Stomach (tissue), 9 donors: ENCODE measurements around the gene C1orf50. TPM values are rescaled to one million over a fixed set of nuclear protein-coding genes. Genes with fewer than 3 reads are reported as not detected.

Experiments
- DNase-seq, 2 donors: peaks; one replicate each; pipeline versions ENCODE4 v3.0.0 to v3.0.0-alpha.2; 2013 to 2019
- H3K27ac ChIP-seq, 5 donors: fragments of 200-600 bp in 4 of 5; sonication (generic) in 4 of 5; one replicate each; pipeline ENCODE4 v1.5.1; 2013 to 2019; ENCODE audit warnings: mild to moderate bottlenecking in 1 of 5, moderate library complexity in 1 of 5
- H3K27me3 ChIP-seq, 3 donors: fragments of 200-600 bp; sonication (generic); one replicate each; pipeline ENCODE4 v1.5.1; 2017 to 2019; ENCODE audit warnings: mixed run types in 1 of 3
- H3K36me3 ChIP-seq, 4 donors: fragments of 200-600 bp; sonication (generic); 1 replicate in 3 of 4; 2 replicates in 1 of 4; pipeline ENCODE4 v1.5.1; 2016 to 2019
- H3K4me1 ChIP-seq, 4 donors: fragments of 200-600 bp; sonication (generic); one replicate each; pipeline ENCODE4 v1.5.1; 2016 to 2019
- H3K4me3 ChIP-seq, 4 donors: fragments of 200-600 bp; sonication (generic) in 3 of 4; one replicate each; pipeline ENCODE4 v1.5.1; 2016 to 2019; ENCODE audit warnings: mild to moderate bottlenecking in 1 of 4
- H3K9me3 ChIP-seq, 4 donors: fragments of 200-600 bp; sonication (generic); one replicate each; pipeline ENCODE4 v1.5.1; 2016 to 2019
- EP300 ChIP-seq: sonication (generic); formaldehyde crosslinking; IDR thresholded peaks from one replicate; pipeline ENCODE4 v1.6.1; 2017; ENCODE audit warnings: antibody characterized with exemption
- POLR2A ChIP-seq, 4 donors: fragments of 450-650 bp; IDR thresholded peaks; one replicate each; pipeline ENCODE4 v1.6.1; 2016; ENCODE audit warnings: antibody characterized with exemption in 4 of 4, control low read depth in 2 of 4, mild to moderate bottlenecking in 1 of 4, moderate library complexity in 1 of 4
- POLR2AphosphoS5 ChIP-seq, 3 donors: sonication (generic); formaldehyde crosslinking; IDR thresholded peaks; one replicate each; pipeline ENCODE4 v1.6.1; 2016; ENCODE audit warnings: antibody characterized with exemption in 3 of 3
- WGBS, 5 donors: extraction: QIAGEN DNeasy Blood & Tissue Kit in 3 of 5; methylation state at CpG; one replicate each; pipeline versions ENCODE4 v1.1.5 to v1.1.7; 2013 to 2018; 5-methylcytosine and 5-hydroxymethylcytosine counted together
- intact Hi-C: fragments of 100-400 bp; cut with DNase I; formaldehyde crosslinking; loops from one replicate; pipeline ENCODE4 v1.15.1; 2023; ENCODE audit warnings: low total_unique reads
- polyA plus RNA-seq, 3 donors: library from polyadenylated mRNA; stranded (reverse); fragments of 200-250 nt; gene quantifications; one replicate each; pipeline ENCODE4 v1.2.3, GENCODE V29; 2013
- total RNA-seq, 5 donors: library from RNA; depleted of rRNA; stranded (reverse); fragments of >200 nt; gene quantifications; one replicate each; pipeline versions ENCODE4 v1.1.0 to v1.2.3, GENCODE V29; 2014 to 2016
- TF ChIP-seq, protein P1 (sequence below), 7 experiments: fragments of 450-650 bp in 4 of 7; fragments of 200-600 bp in 3 of 7; sonication (generic) in 3 of 7; IDR thresholded peaks; one replicate each; pipeline ENCODE4 v1.5.1; 2016 to 2019; ENCODE audit warnings: antibody characterized with exemption in 7 of 7, control low read depth in 2 of 7, mild to moderate bottlenecking in 1 of 7
- donor health status: healthy with polysubstance abuse.
- donor health status: Bipolar disorder and iron deficiency.
- donor health status: healthy.

Gene C1orf50
- total and polyA plus RNA-seq, 8 donors, result 0.89 to 6.7 (median 5.0) TPM; not detected in 2

DNA sequence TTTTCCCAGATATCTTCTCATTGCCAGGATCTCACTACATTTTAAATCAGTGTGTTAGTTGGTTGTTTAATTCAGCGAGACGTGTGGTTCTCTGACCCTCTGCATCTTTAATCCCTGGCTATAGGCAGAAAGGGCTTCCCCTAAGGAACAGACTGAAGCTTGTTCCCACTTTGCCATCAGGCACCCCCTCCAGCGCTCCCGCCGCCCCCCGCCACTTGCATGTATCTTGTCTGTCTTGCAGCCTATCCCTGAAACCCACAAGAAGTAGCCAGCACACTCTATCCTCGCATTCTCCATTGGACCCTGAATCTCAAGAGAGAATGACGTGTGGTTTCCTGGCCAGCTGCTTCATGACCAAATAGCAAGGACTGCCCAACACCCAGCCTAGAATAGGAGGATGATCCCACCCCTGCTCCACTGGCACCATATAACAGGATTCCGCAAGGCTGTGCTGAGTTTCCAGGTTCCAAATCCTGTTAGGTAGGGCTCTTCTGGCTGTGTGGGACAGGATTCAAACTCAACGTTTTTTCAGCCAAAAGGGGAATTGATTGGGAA is 34.8 kb upstream of the C1orf50 start:
- intact Hi-C loops, result no loop called here
- no peaks in the 10 kb centered on the region for H3K9me3 ChIP-seq
- peaks cover 0 to 4% (median 0%) of the 10 kb centered on the region in 4 donors for H3K4me1 ChIP-seq
- TF ChIP-seq POLR2A (IDR thresholded peaks at IDR 0.05), result no peak
- TF ChIP-seq, protein P1, sequence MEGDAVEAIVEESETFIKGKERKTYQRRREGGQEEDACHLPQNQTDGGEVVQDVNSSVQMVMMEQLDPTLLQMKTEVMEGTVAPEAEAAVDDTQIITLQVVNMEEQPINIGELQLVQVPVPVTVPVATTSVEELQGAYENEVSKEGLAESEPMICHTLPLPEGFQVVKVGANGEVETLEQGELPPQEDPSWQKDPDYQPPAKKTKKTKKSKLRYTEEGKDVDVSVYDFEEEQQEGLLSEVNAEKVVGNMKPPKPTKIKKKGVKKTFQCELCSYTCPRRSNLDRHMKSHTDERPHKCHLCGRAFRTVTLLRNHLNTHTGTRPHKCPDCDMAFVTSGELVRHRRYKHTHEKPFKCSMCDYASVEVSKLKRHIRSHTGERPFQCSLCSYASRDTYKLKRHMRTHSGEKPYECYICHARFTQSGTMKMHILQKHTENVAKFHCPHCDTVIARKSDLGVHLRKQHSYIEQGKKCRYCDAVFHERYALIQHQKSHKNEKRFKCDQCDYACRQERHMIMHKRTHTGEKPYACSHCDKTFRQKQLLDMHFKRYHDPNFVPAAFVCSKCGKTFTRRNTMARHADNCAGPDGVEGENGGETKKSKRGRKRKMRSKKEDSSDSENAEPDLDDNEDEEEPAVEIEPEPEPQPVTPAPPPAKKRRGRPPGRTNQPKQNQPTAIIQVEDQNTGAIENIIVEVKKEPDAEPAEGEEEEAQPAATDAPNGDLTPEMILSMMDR (IDR thresholded peaks at IDR 0.05), result no peak
- TF ChIP-seq EP300, result no peak
- TF ChIP-seq POLR2AphosphoS5 (IDR thresholded peaks at IDR 0.05), result no peak
- DNase-seq, result no peak
- no peak overlapping the region for H3K4me3 ChIP-seq
- no peaks in the 10 kb centered on the region for H3K27me3 ChIP-seq
- WGBS, 5 donors, result 78 to 86% (median 82%) methylated on average over 10 of the region's 10 CpGs
- no peak overlapping the region for H3K27ac ChIP-seq
- no peaks in the 10 kb centered on the region for H3K36me3 ChIP-seq

DNA sequence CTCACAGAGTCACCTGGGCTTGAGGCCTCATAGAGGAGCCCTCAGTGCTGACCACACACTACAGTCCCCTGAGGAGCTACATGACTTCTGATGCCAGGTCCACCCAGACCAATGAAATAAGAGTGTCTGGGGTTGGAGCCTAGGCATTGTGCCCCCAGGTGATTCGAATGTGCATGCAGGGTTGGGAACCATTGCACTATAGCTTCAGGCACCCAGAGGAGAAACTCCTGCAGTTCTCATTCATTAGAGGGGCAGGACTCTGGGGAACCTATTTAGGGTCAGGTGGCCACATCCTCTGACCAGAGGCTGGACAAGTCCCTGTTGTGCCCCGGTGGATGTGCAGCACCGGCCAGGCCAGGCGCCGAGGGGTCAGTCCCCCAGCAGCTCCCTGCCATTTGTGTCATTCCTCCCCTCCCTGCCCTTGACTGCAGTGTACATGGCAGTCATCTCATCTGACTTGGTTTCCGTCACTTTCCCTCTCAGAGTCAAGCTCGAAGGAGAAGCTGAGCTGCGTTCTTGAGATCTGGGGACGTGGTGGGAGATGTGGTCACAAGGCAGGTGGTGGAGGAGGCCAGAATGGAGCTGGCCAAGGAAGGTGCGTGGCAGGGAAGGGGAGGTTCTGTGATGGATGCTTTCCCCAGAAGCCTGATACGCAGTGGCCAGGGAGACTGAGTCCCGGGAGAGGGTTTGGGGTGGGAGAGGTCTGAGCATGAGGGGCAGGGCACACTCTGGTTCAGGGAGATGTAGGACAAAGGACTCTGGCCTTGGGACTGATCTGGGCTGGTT is 33.4 kb upstream of the C1orf50 start:
- no peak for DNase-seq
- Histone ChIP-seq H3K27ac (no peak overlapping the region), H3K27me3 (no peaks in the 10 kb centered on the region), H3K36me3 (no peaks in the 10 kb centered on the region), H3K9me3 (no peaks in the 10 kb centered on the region), H3K4me1 (peaks cover 0 to 10% (median 0%) of the 10 kb centered on the region in 4 donors), H3K4me3 (no peak overlapping the region)
- WGBS, 5 donors, result 83 to 91% (median 88%) methylated on average over 11 to 12 of the region's 12 CpGs
- intact Hi-C loops, result no loop called here
- TF ChIP-seq POLR2AphosphoS5 (IDR thresholded peaks at IDR 0.05) (no peak), EP300 (no peak), POLR2A (IDR thresholded peaks at IDR 0.05) (no peak)
- TF ChIP-seq, protein P1 (IDR thresholded peaks at IDR 0.05), result no peak

DNA sequence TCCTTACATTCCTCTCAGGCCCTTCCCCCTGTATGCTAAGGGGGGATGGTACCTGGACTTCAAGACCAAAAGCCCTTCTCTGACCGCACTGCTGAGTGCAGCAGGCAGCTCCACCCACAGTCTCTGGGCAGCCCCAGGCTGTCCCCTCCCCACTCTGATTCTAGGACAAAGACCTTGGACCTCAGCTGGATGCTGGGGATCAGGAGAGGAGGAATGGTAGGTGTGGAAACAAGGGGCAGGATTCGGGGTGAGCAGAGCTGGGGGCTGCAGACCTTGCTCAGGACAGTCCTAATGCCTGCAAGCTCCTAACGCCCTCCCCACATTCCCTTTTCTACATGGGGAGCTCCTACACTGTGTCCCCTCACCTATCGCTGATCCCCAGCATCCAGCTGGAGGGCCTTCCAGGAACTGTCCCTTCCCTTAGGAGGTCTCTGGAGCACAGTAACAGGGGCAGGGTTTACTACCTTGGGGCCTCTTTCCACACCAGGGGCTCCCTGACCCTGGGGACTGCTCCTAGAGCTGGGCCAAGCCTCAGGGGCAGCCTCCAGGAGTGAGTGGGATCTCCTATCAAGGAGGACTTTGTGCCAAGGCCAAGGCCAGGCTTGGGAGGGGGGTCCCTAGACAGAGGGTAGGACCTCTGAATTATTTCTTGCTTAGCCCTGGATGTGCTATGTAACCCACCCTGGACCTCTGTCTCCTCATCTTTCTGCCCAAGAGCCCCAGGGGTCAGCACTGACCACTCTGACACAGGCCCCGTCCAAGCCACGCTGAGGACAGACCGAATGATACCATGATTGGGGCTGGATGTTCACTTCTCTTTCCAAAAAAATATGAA is 32.6 kb upstream of the C1orf50 start:
- no peaks in the 10 kb centered on the region for H3K36me3 ChIP-seq
- TF ChIP-seq POLR2AphosphoS5 (IDR thresholded peaks at IDR 0.05) (no peak), POLR2A (IDR thresholded peaks at IDR 0.05) (no peak), EP300 (no peak)
- TF ChIP-seq, protein P1 (IDR thresholded peaks at IDR 0.05), result no peak
- no peak overlapping the region for H3K4me3 ChIP-seq
- WGBS, 5 donors, result 87 to 92% (median 91%) methylated on average over 6 to 7 of the region's 7 CpGs
- H3K4me1 ChIP-seq, result peaks cover 0 to 10% (median 0%) of the 10 kb centered on the region in 4 donors
- intact Hi-C loops, result no loop called here
- no peaks in the 10 kb centered on the region for H3K9me3 ChIP-seq
- H3K27me3 ChIP-seq, result no peaks in the 10 kb centered on the region
- H3K27ac ChIP-seq, result no peak overlapping the region
- no peak for DNase-seq

DNA sequence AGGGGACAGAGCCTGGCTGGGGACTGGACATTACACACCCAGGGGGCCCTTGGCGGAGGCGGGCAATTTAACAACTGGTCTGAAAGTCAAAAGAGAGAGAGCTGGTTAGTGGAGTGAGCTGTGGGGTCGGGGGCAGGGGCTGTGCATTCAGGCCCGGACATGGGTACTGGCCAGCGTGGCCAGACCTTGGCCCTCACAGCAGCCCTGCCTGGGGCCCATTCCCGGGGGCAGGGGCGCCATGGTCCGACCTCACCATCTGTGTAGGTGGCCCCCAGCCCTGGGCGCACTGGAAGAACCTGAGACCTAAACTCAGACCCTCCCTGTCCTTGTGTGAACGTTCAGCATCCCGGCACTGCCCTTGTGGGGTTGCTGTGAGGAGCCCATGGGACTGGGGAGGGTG is 32.0 kb upstream of the C1orf50 start:
- Histone ChIP-seq H3K9me3 (no peaks in the 10 kb centered on the region), H3K36me3 (no peaks in the 10 kb centered on the region), H3K4me1 (peaks cover 0 to 11% (median 0%) of the 10 kb centered on the region in 4 donors), H3K27me3 (no peaks in the 10 kb centered on the region), H3K27ac (no peak overlapping the region), H3K4me3 (no peak overlapping the region)
- TF ChIP-seq, protein P1 (IDR thresholded peaks at IDR 0.05), result no peak
- TF ChIP-seq POLR2A (IDR thresholded peaks at IDR 0.05) (no peak), EP300 (no peak), POLR2AphosphoS5 (IDR thresholded peaks at IDR 0.05) (no peak)
- intact Hi-C loops, result no loop called here
- DNase-seq, result no peak
- 82 to 88% (median 87%) methylated on average over 11 of the region's 11 CpGs for WGBS, 5 donors
